GM15510 (cell line): ENCODE results near the gene MROH2A.

Experiments
- POLR2A ChIP-seq: IDR thresholded peaks from 3 replicates; pipeline ENCODE4 v1.6.1; 2011; ENCODE audit warnings: borderline replicate concordance; ENCODE audit not compliant: insufficient read length; ENCODE audit errors: extremely low read depth

MROH2A gene

GRCh38 chr2:233822781-233823730 lies 44.9 kb downstream of the MROH2A start:
- TF ChIP-seq POLR2A, result no peak

- no peak for TF ChIP-seq POLR2A
Observed at GRCh38 chr2:233823731-233824121, 45.6 kb downstream of the MROH2A start.

- TF ChIP-seq POLR2A, result no peak
Observed at GRCh38 chr2:233824373-233824772, 46.2 kb downstream of the MROH2A start.

GRCh38 chr2:233828546-233829192 lies 50.5 kb downstream of the MROH2A start:
- TF ChIP-seq POLR2A, result no peak

- TF ChIP-seq POLR2A, result no peak
Observed at GRCh38 chr2:233829193-233830110, 51.3 kb downstream of the MROH2A start.

GRCh38 chr2:233830111-233830802 lies 52.1 kb downstream of the MROH2A start:
- no peak for TF ChIP-seq POLR2A

- no peak for TF ChIP-seq POLR2A
Observed at GRCh38 chr2:233831011-233831721, 53.0 kb downstream of the MROH2A start.

- TF ChIP-seq POLR2A, result no peak
Observed at GRCh38 chr2:233831861-233832260, 53.7 kb downstream of the MROH2A start.

GRCh38 chr2:233832414-233832813 lies 54.3 kb downstream of the MROH2A start:
- TF ChIP-seq POLR2A, result no peak

GRCh38 chr2:233832869-233833311 lies 54.8 kb downstream of the MROH2A start:
- TF ChIP-seq POLR2A, result no peak

GRCh38 chr2:233833345-233833744 lies 55.2 kb downstream of the MROH2A start:
- TF ChIP-seq POLR2A, result no peak

- no peak for TF ChIP-seq POLR2A
Observed at GRCh38 chr2:233835230-233836186, 57.4 kb downstream of the MROH2A start.

GRCh38 chr2:233836359-233836758 lies 58.2 kb downstream of the MROH2A start:
- no peak for TF ChIP-seq POLR2A

- no peak for TF ChIP-seq POLR2A
Observed at GRCh38 chr2:233837694-233838229, 59.6 kb downstream of the MROH2A start.
